Fibroblast of pulmonary artery (primary cell): ENCODE results near the gene FAM89B.

ENCODE experiments used
- DNase-seq: peaks from one replicate; pipeline ENCODE4 v3.0.0-alpha.2; 2010; ENCODE audit warnings: low read depth
- H3K4me3 ChIP-seq: replicated peaks from 2 replicates; pipeline ENCODE4 v1.5.1; 2011; ENCODE audit warnings: low read depth, mild to moderate bottlenecking, control low read depth, low read length, moderate library complexity
- TF ChIP-seq, protein P1 (sequence below): IDR thresholded peaks from 2 replicates; pipeline ENCODE4 v1.5.1; 2011; ENCODE audit warnings: mild to moderate bottlenecking, control low read depth, low read length, inconsistent platforms; ENCODE audit errors: missing control alignments

The FAM89B gene

DNA sequence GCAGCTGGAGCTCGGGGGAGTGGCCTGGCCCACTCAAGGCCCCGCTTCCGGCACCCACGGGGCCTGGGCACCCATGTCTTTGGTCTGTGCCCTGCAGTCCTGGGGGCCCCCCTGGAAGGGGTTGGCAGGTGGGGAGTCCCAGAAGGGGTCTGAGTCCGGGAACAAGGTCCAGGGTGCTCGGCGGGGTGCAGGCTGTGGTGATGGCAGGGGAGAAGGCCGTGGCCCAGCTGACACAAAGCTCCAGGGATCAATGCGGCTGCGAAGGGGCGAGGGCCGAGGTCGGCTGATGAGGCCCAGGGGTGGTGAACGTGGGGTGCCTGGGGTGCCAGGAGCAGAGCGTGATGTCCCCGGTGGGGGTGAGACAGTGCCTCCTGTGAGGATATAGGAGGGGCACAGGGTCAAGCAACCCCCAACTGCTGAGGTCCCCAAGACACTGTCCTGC lies 25.9 kb downstream of the FAM89B start:
- DNase-seq: no peak
- no peak overlapping the region for H3K4me3 ChIP-seq
- TF ChIP-seq, protein P1, sequence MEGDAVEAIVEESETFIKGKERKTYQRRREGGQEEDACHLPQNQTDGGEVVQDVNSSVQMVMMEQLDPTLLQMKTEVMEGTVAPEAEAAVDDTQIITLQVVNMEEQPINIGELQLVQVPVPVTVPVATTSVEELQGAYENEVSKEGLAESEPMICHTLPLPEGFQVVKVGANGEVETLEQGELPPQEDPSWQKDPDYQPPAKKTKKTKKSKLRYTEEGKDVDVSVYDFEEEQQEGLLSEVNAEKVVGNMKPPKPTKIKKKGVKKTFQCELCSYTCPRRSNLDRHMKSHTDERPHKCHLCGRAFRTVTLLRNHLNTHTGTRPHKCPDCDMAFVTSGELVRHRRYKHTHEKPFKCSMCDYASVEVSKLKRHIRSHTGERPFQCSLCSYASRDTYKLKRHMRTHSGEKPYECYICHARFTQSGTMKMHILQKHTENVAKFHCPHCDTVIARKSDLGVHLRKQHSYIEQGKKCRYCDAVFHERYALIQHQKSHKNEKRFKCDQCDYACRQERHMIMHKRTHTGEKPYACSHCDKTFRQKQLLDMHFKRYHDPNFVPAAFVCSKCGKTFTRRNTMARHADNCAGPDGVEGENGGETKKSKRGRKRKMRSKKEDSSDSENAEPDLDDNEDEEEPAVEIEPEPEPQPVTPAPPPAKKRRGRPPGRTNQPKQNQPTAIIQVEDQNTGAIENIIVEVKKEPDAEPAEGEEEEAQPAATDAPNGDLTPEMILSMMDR: no peak

DNA sequence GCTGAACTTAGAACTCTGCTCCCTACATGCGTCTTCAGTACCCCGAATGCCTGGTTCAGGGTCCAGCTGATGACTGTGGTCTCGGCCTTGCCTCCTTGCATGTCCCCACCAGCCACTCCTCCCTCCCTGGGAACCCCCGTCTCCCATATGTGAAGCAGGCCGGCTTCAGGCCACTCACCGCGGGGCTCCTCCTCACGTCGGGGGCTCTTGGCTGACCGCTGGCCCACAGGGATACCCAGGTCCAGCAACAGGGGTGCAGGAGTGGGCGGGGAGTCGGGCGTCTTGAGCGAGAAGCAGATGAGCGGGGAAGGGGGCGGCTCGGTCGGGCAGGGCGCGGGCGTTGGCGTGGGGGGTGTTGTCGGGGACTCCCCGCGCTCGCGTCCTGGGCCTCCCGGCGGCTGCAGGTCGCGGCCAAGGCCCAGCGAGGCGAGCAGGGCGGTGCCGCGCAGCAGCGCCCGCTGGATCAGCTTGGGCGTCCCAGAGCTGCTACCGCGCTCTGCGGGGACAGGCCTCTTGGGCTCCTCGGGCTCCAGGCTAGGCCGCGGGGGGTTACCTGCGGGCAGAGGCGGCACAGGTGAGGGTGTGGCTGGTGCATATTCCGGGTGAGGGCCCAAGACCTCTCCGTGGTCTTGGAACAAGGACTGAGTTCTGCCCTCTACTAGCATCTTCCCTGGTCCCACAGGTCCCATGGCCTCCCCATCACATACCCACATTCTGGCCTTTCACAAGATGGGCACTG lies 27.0 kb downstream of the FAM89B start:
- H3K4me3 ChIP-seq: no peak overlapping the region
- TF ChIP-seq, protein P1: no peak
- no peak for DNase-seq

DNA sequence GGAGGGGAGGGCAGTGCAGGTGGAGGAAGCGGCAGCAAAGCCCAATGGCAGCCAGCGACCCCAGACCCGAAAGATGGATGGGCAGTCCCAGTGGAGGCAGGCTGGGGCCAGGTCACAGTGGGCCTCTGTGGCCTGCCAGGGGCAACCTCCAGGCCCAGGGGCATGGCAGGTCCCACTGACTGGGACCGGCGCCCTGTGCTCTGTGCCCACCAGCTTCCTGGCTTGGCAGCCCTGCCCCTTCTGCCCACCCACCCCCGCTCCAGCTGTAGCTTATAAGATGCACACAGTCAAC lies 27.6 kb downstream of the FAM89B start:
- TF ChIP-seq, protein P1: no peak
- no peak overlapping the region for H3K4me3 ChIP-seq
- DNase-seq: no peak

DNA sequence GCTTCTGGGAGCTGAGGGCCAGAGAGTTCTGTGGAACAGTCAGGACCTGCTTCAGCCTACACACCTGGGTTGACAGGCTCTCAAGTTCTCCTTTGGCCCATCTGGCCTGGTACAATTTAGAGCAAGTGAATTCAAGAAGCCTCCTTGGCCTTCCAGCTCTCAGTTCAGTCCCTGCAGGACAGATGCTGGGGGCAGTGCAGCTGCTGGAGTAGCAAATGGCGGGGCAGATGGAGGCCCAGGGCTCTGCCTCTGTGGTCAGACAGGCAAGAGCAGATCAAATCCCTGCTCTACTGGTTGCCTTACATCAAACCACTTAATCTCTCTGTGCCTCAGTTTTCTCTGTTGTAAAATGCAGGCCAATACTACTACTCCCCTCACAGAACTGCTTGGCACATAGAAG lies 31.9 kb downstream of the FAM89B start:
- TF ChIP-seq, protein P1: no peak
- DNase-seq: no peak
- H3K4me3 ChIP-seq: no peak overlapping the region

DNA sequence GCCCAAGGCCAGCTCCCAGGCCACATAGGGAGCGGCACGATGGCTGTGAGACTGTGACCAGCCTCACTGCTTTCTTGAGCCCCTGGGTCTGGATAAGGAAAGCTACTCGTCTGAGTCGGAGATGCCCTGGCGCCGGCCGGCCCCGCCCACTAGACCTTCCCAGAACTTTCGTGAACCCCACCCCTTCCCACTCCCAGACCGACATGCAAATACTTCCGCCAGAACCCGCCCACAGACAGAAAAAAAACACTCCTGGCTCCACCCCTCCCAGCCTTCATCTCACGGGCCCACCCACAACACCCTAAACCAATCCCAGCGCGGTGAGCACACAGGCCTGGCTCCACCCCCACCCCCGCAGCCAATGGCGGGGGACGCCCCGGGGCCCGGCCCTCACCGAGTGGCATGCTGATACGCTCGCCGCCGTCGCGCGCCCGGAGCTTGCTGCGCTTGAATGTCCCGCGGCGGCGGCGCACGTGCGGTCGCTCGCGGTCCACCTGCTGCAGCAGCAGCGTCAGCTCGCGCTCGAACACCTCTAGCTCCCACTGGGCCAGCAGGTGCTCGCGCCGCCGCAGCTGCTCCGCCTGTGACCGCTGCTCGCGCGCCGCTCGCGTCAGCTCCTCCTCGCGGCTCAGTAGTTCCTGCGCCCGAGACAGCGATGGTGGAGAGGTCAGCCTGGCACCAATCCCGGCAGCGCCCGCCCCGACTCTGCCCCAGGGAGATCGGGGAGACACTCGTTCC lies 34.7 kb downstream of the FAM89B start:
- TF ChIP-seq, protein P1: no peak
- DNase-seq: peak; percentile 96
- H3K4me3 ChIP-seq: no peak overlapping the region

DNA sequence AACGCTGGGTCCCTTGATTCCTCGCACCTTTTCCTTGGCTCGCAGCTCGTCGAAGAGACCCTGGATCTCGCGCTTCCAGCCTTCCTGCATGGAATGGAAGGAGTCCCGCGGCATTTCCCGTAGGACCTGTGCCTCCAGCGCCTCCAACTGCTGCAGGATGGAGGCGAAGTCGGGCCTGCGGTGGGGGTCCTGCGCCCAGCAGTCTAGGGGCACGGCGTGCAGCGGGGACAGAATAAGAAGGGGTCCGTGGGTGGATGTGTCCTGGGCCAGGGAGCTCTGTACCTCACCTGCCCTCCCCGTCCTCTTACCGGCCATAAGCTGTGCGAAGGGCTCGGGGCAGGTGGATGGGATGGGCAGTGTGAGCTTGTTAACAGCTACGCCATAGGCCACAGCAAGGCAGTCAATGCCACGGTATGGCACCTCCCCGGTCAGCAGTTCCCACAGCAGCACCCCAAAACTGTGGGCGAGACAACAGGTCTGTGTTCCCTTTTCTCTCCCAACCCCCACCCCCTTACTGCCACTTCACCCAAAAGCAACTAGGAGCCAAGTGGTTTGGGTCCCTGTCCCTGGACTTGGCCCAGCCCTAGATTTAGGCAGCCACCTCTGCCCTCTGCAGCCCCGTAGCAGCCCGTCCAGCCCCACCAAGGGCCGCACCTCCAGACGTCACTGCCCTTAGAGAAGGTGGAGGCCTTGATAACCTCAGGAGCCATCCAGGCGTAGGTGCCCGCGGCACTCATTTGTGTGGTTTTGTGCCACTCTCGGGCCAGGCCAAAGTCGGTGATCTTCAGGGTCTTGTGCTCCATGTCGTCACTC lies 35.5 kb downstream of the FAM89B start:
- no peak for DNase-seq
- H3K4me3 ChIP-seq: no peak overlapping the region
- TF ChIP-seq, protein P1: no peak
